DOHH2 (cell line): Measurements from ENCODE around the gene STK32C.
"Not testable (repeated sequence)": the region's sequence is repeated elsewhere in the genome, so short reads cannot be mapped to it uniquely, and the experiment has no call there.

Source experiments
- H3F3A ChIP-seq: fragments of 200-600 bp; sonication (generic), shearing (Covaris generic); 2 replicates; pipeline ENCODE4 v1.6.0; 2016; ENCODE audit warnings: antibody characterized with exemption, mild to moderate bottlenecking; ENCODE audit not compliant: control insufficient read depth, insufficient read depth
- H3K27ac ChIP-seq: fragments of 200-600 bp; sonication (generic); 2 replicates; pipeline ENCODE4 v1.5.1; 2014; ENCODE audit warnings: low read depth, mild to moderate bottlenecking, low read length, moderate library complexity
- H3K27me3 ChIP-seq: fragments of 200-600 bp; sonication (generic); 2 replicates; pipeline ENCODE4 v1.6.1; 2014; ENCODE audit warnings: mild to moderate bottlenecking, low read length, mixed read lengths; ENCODE audit not compliant: control insufficient read depth
- H3K36me3 ChIP-seq: fragments of 200-600 bp; sonication (generic); 2 replicates; pipeline ENCODE4 v1.6.1; 2014; ENCODE audit warnings: mild to moderate bottlenecking, low read length, moderate library complexity, mixed read lengths; ENCODE audit not compliant: control insufficient read depth
- H3K4me1 ChIP-seq: fragments of 200-600 bp; sonication (generic); 2 replicates; pipeline ENCODE4 v1.6.1; 2014; ENCODE audit warnings: mild to moderate bottlenecking, low read length, mixed read lengths; ENCODE audit not compliant: control insufficient read depth
- H3K4me2 ChIP-seq: fragments of 200-600 bp; sonication (generic); 2 replicates; pipeline ENCODE4 v1.6.0; 2014; ENCODE audit warnings: mild to moderate bottlenecking, low read length, moderate library complexity
- H3K4me3 ChIP-seq: fragments of 200-600 bp; sonication (generic); 2 replicates; pipeline ENCODE4 v1.5.1; 2014; ENCODE audit warnings: mild to moderate bottlenecking, low read length, mixed read lengths
- H3K79me2 ChIP-seq: fragments of 200-600 bp; sonication (generic); 2 replicates; pipeline ENCODE4 v1.6.1; 2014; ENCODE audit warnings: mild to moderate bottlenecking, low read length, mixed read lengths; ENCODE audit not compliant: control insufficient read depth
- H3K9me2 ChIP-seq: fragments of 200-600 bp; sonication (generic); replicated peaks from 2 replicates; pipeline ENCODE4 v1.6.1; 2014; ENCODE audit warnings: mild to moderate bottlenecking, low read length, mixed read lengths; ENCODE audit not compliant: control insufficient read depth
- H3K9me3 ChIP-seq: fragments of 200-600 bp; sonication (generic); 2 replicates; pipeline ENCODE4 v1.6.1; 2014; ENCODE audit warnings: antibody characterized with exemption, low read length, mixed read lengths; ENCODE audit not compliant: control insufficient read depth, insufficient read depth
- H4K20me1 ChIP-seq: fragments of 200-600 bp; sonication (generic); 2 replicates; pipeline ENCODE4 v1.6.0; 2014; ENCODE audit warnings: low read depth, mild to moderate bottlenecking, antibody characterized with exemption, low read length, moderate library complexity; ENCODE audit not compliant: control insufficient read depth, insufficient read depth
- EZH2phosphoT487 ChIP-seq: fragments of 200-600 bp; sonication (generic); IDR thresholded peaks from 2 replicates; pipeline ENCODE4 v1.6.1; 2017; ENCODE audit warnings: borderline replicate concordance, mild to moderate bottlenecking, antibody characterized with exemption, low read length, moderate library complexity, mixed read lengths
- TF ChIP-seq, protein P1 (sequence below): fragments of 200-600 bp; sonication (generic); IDR thresholded peaks from one replicate; pipeline ENCODE4 v1.5.1; 2014; ENCODE audit warnings: antibody characterized with exemption, mild to moderate bottlenecking, low read depth, low read length; ENCODE audit not compliant: poor library complexity, severe bottlenecking

Gene STK32C

DNA sequence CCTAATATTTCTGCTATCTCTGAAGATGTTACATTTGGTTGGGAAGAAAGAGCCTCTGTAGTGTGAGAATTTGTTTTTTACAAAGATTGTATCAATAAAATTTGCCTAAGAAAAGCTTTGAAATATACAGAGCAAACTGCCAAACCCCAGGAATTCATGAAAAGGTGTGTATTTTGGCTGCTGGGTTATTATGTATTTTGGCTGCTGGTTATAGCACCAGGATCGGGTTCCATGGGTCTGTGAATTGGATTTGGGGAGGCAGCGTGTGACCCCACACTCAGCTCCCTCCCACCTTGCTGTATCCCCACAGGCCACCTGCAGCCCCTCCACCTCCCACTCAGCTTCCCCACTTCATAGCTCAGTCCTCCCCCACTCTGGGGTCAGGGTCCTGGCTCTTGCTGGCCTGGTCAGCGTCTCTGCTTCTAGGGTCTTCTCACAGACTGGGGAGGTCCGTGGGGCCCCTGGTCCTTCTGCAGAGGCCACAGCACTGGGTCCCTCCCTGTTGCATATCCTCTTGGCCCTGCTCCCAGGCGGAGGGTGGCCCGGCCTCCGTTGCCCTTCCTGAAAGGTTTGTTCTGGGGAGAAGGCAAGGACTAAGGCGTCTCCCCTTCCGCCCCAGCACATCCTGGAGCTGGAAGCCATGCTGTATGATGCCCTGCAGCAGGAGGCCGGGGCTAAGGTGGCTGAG is 145.0 kb downstream of the STK32C start:
- H3K36me3 ChIP-seq = no peaks in the 10 kb centered on the region
- H3K79me2 ChIP-seq = no peaks in the 10 kb centered on the region
- H3K9me2 ChIP-seq = no peaks in the 10 kb centered on the region
- no peak for TF ChIP-seq EZH2phosphoT487
- TF ChIP-seq, protein P1, sequence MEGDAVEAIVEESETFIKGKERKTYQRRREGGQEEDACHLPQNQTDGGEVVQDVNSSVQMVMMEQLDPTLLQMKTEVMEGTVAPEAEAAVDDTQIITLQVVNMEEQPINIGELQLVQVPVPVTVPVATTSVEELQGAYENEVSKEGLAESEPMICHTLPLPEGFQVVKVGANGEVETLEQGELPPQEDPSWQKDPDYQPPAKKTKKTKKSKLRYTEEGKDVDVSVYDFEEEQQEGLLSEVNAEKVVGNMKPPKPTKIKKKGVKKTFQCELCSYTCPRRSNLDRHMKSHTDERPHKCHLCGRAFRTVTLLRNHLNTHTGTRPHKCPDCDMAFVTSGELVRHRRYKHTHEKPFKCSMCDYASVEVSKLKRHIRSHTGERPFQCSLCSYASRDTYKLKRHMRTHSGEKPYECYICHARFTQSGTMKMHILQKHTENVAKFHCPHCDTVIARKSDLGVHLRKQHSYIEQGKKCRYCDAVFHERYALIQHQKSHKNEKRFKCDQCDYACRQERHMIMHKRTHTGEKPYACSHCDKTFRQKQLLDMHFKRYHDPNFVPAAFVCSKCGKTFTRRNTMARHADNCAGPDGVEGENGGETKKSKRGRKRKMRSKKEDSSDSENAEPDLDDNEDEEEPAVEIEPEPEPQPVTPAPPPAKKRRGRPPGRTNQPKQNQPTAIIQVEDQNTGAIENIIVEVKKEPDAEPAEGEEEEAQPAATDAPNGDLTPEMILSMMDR = no peak
- no peak overlapping the region for H3K4me3 ChIP-seq
- H3K4me1 ChIP-seq = peaks cover 34% of the 10 kb centered on the region
- no peak overlapping the region for H3K4me2 ChIP-seq
- no peaks in the 10 kb centered on the region for H3K27me3 ChIP-seq
- peaks cover 5% of the 10 kb centered on the region; the same call in 1 of the 2 replicates for H3F3A ChIP-seq
- peaks cover 5% of the 10 kb centered on the region; the same call in 1 of the 2 replicates for H3K9me3 ChIP-seq
- H4K20me1 ChIP-seq = no peaks in the 10 kb centered on the region
- peak overlapping the region; percentile 18; the same call in 1 of the 2 replicates for H3K27ac ChIP-seq

GRCh38 chr10:132162021-132162531 is 145.7 kb downstream of the STK32C start:
- Histone ChIP-seq H3K4me1 (peaks cover 34% of the 10 kb centered on the region), H3K9me2 (no peaks in the 10 kb centered on the region), H3K27me3 (no peaks in the 10 kb centered on the region), H3F3A (peaks cover 5% of the 10 kb centered on the region; the same call in 1 of the 2 replicates), H3K36me3 (no peaks in the 10 kb centered on the region), H3K79me2 (no peaks in the 10 kb centered on the region), H3K4me2 (peak overlapping the region; percentile 30; the same call in 1 of the 2 replicates), H3K9me3 (peaks cover 5% of the 10 kb centered on the region; the same call in 1 of the 2 replicates), H3K27ac (peak overlapping the region; percentile 18; the same call in 1 of the 2 replicates), H4K20me1 (no peaks in the 10 kb centered on the region), H3K4me3 (no peak overlapping the region)
- TF ChIP-seq, protein P1 = no peak
- no peak for TF ChIP-seq EZH2phosphoT487

- H3K4me3 ChIP-seq, H3K27ac ChIP-seq, H3K36me3 ChIP-seq, H3K9me3 ChIP-seq, H4K20me1 ChIP-seq, H3K9me2 ChIP-seq, H3K79me2 ChIP-seq, H3F3A ChIP-seq, H3K27me3 ChIP-seq, H3K4me2 ChIP-seq: not testable (repeated sequence)
- H3K4me1 ChIP-seq = peaks cover 34% of the 10 kb centered on the region
These were observed 146.7 kb downstream of the STK32C start for GRCh38 chr10:132160834-132161622.

DNA sequence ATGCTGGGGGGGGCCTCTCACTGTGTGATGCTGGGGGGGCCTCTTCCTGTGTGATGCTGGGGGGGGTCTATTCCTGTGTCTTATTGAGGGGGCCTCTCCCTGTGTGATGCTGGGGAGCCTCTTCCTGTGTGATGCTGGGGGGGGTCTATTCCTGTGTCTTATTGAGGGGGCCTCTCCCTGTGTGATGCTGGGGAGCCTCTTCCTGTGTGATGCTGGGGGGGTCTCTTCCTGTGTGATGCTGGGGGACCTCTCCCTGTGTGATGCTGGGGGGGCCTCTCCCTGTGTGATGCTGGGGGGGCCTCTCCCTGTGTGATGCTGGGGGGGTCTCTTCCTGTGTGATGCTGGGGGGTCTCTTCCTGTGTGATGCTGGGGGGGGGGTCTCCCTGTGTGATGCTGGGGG is 147.5 kb downstream of the STK32C start:
- not testable (repeated sequence) for H3K9me3 ChIP-seq, H3K27me3 ChIP-seq, H3K4me3 ChIP-seq, H3K27ac ChIP-seq, H3K4me2 ChIP-seq, H3K36me3 ChIP-seq, H4K20me1 ChIP-seq, H3K9me2 ChIP-seq, H3F3A ChIP-seq, H3K79me2 ChIP-seq
- peaks cover 34% of the 10 kb centered on the region for H3K4me1 ChIP-seq

GRCh38 chr10:132159302-132160230 is 148.2 kb downstream of the STK32C start:
- not testable (repeated sequence) for H3K79me2 ChIP-seq, H3F3A ChIP-seq, H4K20me1 ChIP-seq, H3K9me2 ChIP-seq, H3K4me3 ChIP-seq, H3K9me3 ChIP-seq, H3K27me3 ChIP-seq, H3K36me3 ChIP-seq
- H3K4me1 ChIP-seq = peaks cover 34% of the 10 kb centered on the region
- peak overlapping the region; percentile 49 for H3K27ac ChIP-seq
- peak overlapping the region; percentile 31; the same call in 1 of the 2 replicates for H3K4me2 ChIP-seq
